Ascending aorta (tissue), 2 donors: ENCODE measurements around the gene RIF1. TPM values are rescaled to one million over a fixed set of nuclear protein-coding genes. Genes with fewer than 3 reads are reported as not detected.

Experiments
- DNase-seq, 2 donors: peaks; one replicate each; pipeline ENCODE4 v3.0.0-alpha.2; 2019; ENCODE audit warnings: low spot score in 2 of 2
- H3K27ac ChIP-seq, 2 donors: fragments of 200-600 bp; sonication (generic); one replicate each; pipeline ENCODE4 v1.5.1; 2016 to 2017; ENCODE audit warnings: mild to moderate bottlenecking in 1 of 2
- H3K27me3 ChIP-seq: fragments of 200-600 bp; sonication (generic); one replicate; pipeline ENCODE4 v1.5.1; 2017
- H3K36me3 ChIP-seq, 2 donors: fragments of 200-600 bp; sonication (generic); one replicate each; pipeline ENCODE4 v1.5.1; 2016
- H3K4me1 ChIP-seq, 2 donors: fragments of 200-600 bp; sonication (generic); one replicate each; pipeline ENCODE4 v1.5.1; 2016 to 2017; ENCODE audit warnings: mild to moderate bottlenecking in 1 of 2
- H3K4me3 ChIP-seq, 2 donors: fragments of 200-600 bp; sonication (generic); one replicate each; pipeline ENCODE4 v1.5.1; 2016 to 2017; ENCODE audit warnings: mild to moderate bottlenecking in 1 of 2
- H3K9me3 ChIP-seq, 2 donors: fragments of 200-600 bp; sonication (generic); one replicate each; pipeline ENCODE4 v1.5.1; 2016
- intact Hi-C: fragments of 100-400 bp; cut with DNase I; formaldehyde crosslinking; loops from one replicate; pipeline ENCODE4 v1.15.1; 2023
- total RNA-seq: library from RNA; depleted of rRNA; stranded (reverse); fragments of >200 nt; gene quantifications from one replicate; pipeline ENCODE4 v1.1.0, GENCODE V29; 2016
- TF ChIP-seq, protein P1 (sequence below), 3 experiments: fragments of 200-600 bp in 2 of 3; fragments of 450-650 bp in 1 of 3; sonication (generic) in 2 of 3; IDR thresholded peaks; one replicate each; pipeline ENCODE4 v1.5.1; 2016 to 2019; ENCODE audit warnings: antibody characterized with exemption in 3 of 3, mild to moderate bottlenecking in 1 of 3, moderate library complexity in 1 of 3

The RIF1 gene
- total RNA-seq, 1 donor from 2014 or later, result 10.7 TPM

DNA sequence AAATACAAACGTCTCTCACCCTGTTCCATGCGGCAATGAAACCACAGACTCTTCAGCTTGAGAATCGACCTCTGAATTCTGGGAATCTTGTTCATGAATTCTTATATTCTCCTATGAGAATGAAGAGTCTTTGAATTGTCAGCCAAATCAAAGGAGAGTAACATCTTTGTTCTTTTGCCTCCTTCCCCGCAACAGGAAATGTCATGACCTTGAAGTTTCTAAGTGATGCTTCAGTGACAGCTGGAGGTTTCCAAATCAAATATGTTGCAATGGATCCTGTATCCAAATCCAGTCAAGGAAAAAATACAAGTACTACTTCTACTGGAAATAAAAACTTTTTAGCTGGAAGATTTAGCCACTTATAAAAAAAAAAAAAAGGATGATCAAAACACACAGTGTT lies 30.5 kb upstream of the RIF1 start:
- Histone ChIP-seq H3K27ac (no peak overlapping the region), H3K27me3 (no peaks in the 10 kb centered on the region), H3K4me1 (no peaks in the 10 kb centered on the region), H3K4me3 (no peak overlapping the region), H3K9me3 (no peaks in the 10 kb centered on the region), H3K36me3 (no peaks in the 10 kb centered on the region)
- TF ChIP-seq, protein P1, sequence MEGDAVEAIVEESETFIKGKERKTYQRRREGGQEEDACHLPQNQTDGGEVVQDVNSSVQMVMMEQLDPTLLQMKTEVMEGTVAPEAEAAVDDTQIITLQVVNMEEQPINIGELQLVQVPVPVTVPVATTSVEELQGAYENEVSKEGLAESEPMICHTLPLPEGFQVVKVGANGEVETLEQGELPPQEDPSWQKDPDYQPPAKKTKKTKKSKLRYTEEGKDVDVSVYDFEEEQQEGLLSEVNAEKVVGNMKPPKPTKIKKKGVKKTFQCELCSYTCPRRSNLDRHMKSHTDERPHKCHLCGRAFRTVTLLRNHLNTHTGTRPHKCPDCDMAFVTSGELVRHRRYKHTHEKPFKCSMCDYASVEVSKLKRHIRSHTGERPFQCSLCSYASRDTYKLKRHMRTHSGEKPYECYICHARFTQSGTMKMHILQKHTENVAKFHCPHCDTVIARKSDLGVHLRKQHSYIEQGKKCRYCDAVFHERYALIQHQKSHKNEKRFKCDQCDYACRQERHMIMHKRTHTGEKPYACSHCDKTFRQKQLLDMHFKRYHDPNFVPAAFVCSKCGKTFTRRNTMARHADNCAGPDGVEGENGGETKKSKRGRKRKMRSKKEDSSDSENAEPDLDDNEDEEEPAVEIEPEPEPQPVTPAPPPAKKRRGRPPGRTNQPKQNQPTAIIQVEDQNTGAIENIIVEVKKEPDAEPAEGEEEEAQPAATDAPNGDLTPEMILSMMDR (IDR thresholded peaks at IDR 0.05), result no peak
- no peak for DNase-seq
- intact Hi-C loops, result no loop called here

DNA sequence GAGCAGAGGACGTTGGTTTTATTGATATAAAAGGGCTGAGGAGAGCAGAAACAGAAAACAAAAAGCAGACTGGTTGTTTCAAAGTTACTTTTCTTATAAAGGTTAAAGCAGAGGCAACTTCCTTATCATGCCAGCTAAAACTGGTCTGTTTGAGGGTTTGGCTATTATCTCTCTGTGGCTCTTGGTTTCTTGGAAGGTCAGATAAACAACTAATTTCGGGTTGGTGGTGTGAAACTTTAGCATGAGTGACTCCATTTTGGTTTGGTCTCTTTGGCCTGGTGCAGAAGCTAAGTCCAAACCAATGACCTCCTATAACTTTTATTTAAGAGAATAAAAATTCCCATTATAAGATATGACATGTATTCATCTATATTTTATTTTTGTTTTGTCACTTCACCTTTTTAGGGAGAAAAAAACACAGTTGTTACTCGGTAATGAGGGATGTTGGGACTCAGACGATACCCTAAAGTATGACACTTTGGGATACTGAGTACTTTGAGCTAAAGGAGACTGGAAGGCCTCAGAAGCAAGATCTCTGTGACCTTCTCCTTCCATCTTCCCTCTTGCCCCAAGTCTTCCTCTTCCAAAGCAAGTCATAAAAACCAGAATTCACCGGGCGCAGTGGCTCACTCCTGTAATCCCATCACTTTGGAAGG lies 29.0 kb upstream of the RIF1 start:
- Histone ChIP-seq H3K4me3 (no peak overlapping the region), H3K27me3 (no peaks in the 10 kb centered on the region), H3K27ac (no peak overlapping the region), H3K9me3 (no peaks in the 10 kb centered on the region), H3K36me3 (no peaks in the 10 kb centered on the region), H3K4me1 (no peaks in the 10 kb centered on the region)
- no peak for DNase-seq
- TF ChIP-seq, protein P1 (IDR thresholded peaks at IDR 0.05), result no peak
- intact Hi-C loops, result no loop called here

DNA sequence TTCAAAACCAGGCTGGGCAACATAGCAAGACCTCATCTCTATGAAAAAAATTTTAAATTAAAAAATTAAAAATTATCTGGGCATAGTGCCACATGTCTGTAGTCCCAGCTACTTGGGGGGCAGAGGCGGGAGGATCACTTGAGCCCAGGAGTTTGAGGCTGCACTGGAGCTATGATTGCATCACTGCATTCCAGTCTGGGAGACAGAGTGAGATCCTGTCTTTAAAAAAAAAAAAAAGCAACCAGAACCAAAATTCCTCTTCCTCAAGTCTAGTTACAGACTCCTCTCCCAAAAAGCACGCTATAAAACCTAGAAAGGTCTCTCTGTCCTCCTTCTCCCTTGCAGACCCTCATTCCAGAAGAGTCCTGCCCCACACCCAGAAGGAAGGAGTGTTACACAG lies 28.4 kb upstream of the RIF1 start:
- Histone ChIP-seq H3K27me3 (no peaks in the 10 kb centered on the region), H3K9me3 (no peaks in the 10 kb centered on the region), H3K4me1 (no peaks in the 10 kb centered on the region), H3K36me3 (no peaks in the 10 kb centered on the region), H3K27ac (no peak overlapping the region), H3K4me3 (no peak overlapping the region)
- TF ChIP-seq, protein P1 (IDR thresholded peaks at IDR 0.05), result no peak
- DNase-seq, result no peak
- intact Hi-C loops, result no loop called here

DNA sequence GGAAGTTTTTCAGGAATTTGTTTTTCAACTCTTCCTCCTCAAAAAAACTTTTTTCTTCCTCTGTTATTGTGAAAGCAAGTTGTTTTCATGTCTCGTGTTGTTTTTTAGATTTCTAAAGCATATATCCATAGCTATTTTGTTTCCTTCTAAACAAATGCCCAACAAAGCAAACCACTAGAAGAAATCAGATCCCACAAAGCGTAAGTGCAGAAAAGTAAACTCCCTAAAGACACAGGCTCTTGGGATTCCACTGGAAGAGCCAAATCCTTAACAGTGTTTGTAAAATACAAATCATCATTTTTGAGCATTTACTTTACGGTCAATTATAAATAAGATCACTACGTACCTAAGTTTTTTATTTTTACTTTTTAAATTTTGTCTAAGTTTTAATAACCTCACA lies 21.7 kb upstream of the RIF1 start:
- TF ChIP-seq, protein P1 (IDR thresholded peaks at IDR 0.05), result no peak

DNA sequence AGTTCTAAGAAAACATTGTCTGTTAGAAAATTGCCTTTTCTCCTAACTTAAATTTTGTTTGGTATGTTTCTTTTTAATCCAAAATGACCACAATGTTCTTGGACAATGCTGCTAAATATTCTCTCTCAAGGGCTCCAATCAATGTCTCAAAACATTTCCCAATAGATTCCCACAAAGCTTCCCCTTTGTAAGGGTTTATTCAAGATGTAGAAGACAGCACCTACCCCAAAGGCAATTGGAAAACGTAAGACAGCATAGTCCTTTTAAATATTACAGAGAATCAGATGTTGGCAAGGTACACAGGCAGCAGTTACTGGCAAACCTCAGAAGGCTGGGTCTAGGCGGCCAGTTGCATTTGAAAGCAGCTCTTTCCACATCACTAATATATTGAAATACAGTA lies 18.3 kb upstream of the RIF1 start:
- DNase-seq, result no peak
- intact Hi-C loops, result no loop called here
- H3K27ac ChIP-seq, result no peak overlapping the region
- H3K27me3 ChIP-seq, result no peaks in the 10 kb centered on the region
- H3K4me3 ChIP-seq, result no peak overlapping the region
- no peaks in the 10 kb centered on the region for H3K4me1 ChIP-seq
- TF ChIP-seq, protein P1 (IDR thresholded peaks at IDR 0.05), result no peak
- no peaks in the 10 kb centered on the region for H3K9me3 ChIP-seq
- no peaks in the 10 kb centered on the region for H3K36me3 ChIP-seq

More for the DNA sequence above, 21.7 kb upstream of the RIF1 start:
- no peak for DNase-seq
- Histone ChIP-seq H3K27ac (no peak overlapping the region), H3K36me3 (no peaks in the 10 kb centered on the region), H3K4me3 (no peak overlapping the region), H3K27me3 (no peaks in the 10 kb centered on the region), H3K4me1 (no peaks in the 10 kb centered on the region), H3K9me3 (no peaks in the 10 kb centered on the region)
- intact Hi-C loops, result no loop called here

DNA sequence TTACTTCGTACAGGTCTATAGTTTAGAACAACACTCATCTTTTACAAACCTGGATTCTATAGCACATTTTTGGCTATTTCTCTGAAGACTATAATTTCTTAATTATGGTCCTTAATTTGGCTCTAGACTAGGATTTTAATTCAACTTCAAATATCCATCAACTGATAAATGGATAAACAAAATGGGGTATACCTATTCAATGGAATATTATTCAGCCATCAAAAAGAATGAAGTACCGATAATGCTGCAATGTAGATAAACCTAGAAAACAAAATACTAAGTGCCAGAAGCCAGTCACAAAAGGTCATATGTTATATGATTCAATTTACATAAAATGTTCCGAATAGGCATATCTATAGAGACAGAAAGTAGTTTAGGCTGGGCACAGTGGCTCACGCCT lies 15.2 kb upstream of the RIF1 start:
- Histone ChIP-seq H3K27me3 (no peaks in the 10 kb centered on the region), H3K4me3 (no peak overlapping the region), H3K4me1 (no peaks in the 10 kb centered on the region), H3K27ac (no peak overlapping the region), H3K36me3 (no peaks in the 10 kb centered on the region), H3K9me3 (no peaks in the 10 kb centered on the region)
- intact Hi-C loops, result no loop called here
- TF ChIP-seq, protein P1 (IDR thresholded peaks at IDR 0.05), result no peak
- DNase-seq, result no peak
